Measurements from ENCODE around the gene RARB.

The RARB gene

GRCh38 chr3:25575001-25575400 lies 146.9 kb downstream of the RARB start:
- no peak overlapping the region for H3K27ac ChIP-seq (ENCODE audit: low read depth, low read length, poor library complexity, severe bottlenecking)
- H3K36me3 ChIP-seq (ENCODE audit: insufficient read depth, low read length) = no peaks in the 10 kb centered on the region
- H3K4me1 ChIP-seq (ENCODE audit: insufficient read depth, low read length, severe bottlenecking) = no peaks in the 10 kb centered on the region
- H3K9me2 ChIP-seq (ENCODE audit: low read depth, low read length) = no peaks in the 10 kb centered on the region
- H3K4me3 ChIP-seq (ENCODE audit: low read depth, low read length, poor library complexity, severe bottlenecking) = no peak overlapping the region
- H3K79me2 ChIP-seq (ENCODE audit: insufficient read depth, low read length) = no peaks in the 10 kb centered on the region
- H3K27me3 ChIP-seq (ENCODE audit: insufficient read depth, low read length) = no peaks in the 10 kb centered on the region
- H3K4me2 ChIP-seq (ENCODE audit: low read length) = no peak overlapping the region
- no peak overlapping the region for H3K9ac ChIP-seq (ENCODE audit: low read length)
- no peak for TF ChIP-seq EZH2 (IDR thresholded peaks at IDR 0.05; ENCODE audit: borderline replicate concordance, low read length)
- TF ChIP-seq, protein P1, sequence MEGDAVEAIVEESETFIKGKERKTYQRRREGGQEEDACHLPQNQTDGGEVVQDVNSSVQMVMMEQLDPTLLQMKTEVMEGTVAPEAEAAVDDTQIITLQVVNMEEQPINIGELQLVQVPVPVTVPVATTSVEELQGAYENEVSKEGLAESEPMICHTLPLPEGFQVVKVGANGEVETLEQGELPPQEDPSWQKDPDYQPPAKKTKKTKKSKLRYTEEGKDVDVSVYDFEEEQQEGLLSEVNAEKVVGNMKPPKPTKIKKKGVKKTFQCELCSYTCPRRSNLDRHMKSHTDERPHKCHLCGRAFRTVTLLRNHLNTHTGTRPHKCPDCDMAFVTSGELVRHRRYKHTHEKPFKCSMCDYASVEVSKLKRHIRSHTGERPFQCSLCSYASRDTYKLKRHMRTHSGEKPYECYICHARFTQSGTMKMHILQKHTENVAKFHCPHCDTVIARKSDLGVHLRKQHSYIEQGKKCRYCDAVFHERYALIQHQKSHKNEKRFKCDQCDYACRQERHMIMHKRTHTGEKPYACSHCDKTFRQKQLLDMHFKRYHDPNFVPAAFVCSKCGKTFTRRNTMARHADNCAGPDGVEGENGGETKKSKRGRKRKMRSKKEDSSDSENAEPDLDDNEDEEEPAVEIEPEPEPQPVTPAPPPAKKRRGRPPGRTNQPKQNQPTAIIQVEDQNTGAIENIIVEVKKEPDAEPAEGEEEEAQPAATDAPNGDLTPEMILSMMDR (IDR thresholded peaks at IDR 0.05; ENCODE audit: low read length) = no peak
- no peaks in the 10 kb centered on the region for H3K9me3 ChIP-seq (ENCODE audit: low read length)
- no peaks in the 10 kb centered on the region for H3F3A ChIP-seq (ENCODE audit: insufficient read depth, low read length)
- H4K20me1 ChIP-seq (ENCODE audit: insufficient read depth, low read length) = no peaks in the 10 kb centered on the region
- no peak overlapping the region for H2AFZ ChIP-seq (ENCODE audit: low read length)

GRCh38 chr3:25576146-25576545 lies 148.1 kb downstream of the RARB start:
- H3K9me3 ChIP-seq (ENCODE audit: low read length) = no peaks in the 10 kb centered on the region
- H4K20me1 ChIP-seq (ENCODE audit: insufficient read depth, low read length) = no peaks in the 10 kb centered on the region
- no peak overlapping the region for H3K4me2 ChIP-seq (ENCODE audit: low read length)
- TF ChIP-seq EZH2 (IDR thresholded peaks at IDR 0.05; ENCODE audit: borderline replicate concordance, low read length) = no peak
- TF ChIP-seq, protein P1 (IDR thresholded peaks at IDR 0.05; ENCODE audit: low read length) = no peak
- no peaks in the 10 kb centered on the region for H3F3A ChIP-seq (ENCODE audit: insufficient read depth, low read length)
- no peak overlapping the region for H3K27ac ChIP-seq (ENCODE audit: low read depth, low read length, poor library complexity, severe bottlenecking)
- no peaks in the 10 kb centered on the region for H3K9me2 ChIP-seq (ENCODE audit: low read depth, low read length)
- H3K36me3 ChIP-seq (ENCODE audit: insufficient read depth, low read length) = no peaks in the 10 kb centered on the region
- no peak overlapping the region for H2AFZ ChIP-seq (ENCODE audit: low read length)
- H3K4me1 ChIP-seq (ENCODE audit: insufficient read depth, low read length, severe bottlenecking) = no peaks in the 10 kb centered on the region
- no peaks in the 10 kb centered on the region for H3K27me3 ChIP-seq (ENCODE audit: insufficient read depth, low read length)
- no peaks in the 10 kb centered on the region for H3K79me2 ChIP-seq (ENCODE audit: insufficient read depth, low read length)
- no peak overlapping the region for H3K4me3 ChIP-seq (ENCODE audit: low read depth, low read length, poor library complexity, severe bottlenecking)
- no peak overlapping the region for H3K9ac ChIP-seq (ENCODE audit: low read length)

DNA sequence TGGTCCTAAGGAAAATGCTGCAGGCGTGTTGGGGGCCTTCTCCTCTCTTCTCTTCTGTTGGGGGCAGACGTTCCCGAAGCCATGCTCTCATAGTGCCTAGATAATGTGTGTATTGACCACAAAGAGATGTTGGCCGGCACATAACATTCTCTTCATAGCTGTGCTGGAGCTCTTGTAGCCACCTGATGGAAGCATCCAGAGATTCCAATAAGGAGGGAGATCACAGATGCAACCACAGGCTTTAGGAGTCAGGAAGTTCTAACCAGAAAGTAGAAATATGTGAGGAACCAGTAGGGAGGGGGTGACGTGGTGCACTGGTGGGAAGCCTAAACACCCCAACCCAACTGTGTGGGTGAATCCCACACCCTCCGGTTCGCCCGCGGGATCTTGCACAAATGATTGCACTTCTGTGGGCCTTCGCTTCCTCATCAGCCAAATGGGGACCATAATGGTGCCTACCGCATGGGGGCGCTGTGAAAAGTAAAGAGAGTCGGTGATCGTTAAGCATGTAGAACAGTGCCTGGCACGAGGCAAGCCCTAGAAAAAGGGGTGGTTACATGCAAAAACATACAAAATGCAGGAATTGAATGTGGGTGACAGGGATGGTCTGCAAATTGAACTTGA lies 148.9 kb downstream of the RARB start:
- Histone ChIP-seq H3K9me2 (ENCODE audit: low read depth, low read length) (no peaks in the 10 kb centered on the region), H3K4me3 (ENCODE audit: low read depth, low read length, poor library complexity, severe bottlenecking) (no peak overlapping the region), H3K27ac (ENCODE audit: low read depth, low read length, poor library complexity, severe bottlenecking) (no peak overlapping the region), H3F3A (ENCODE audit: insufficient read depth, low read length) (no peaks in the 10 kb centered on the region), H2AFZ (ENCODE audit: low read length) (no peak overlapping the region), H4K20me1 (ENCODE audit: insufficient read depth, low read length) (no peaks in the 10 kb centered on the region), H3K79me2 (ENCODE audit: insufficient read depth, low read length) (no peaks in the 10 kb centered on the region), H3K9me3 (ENCODE audit: low read length) (no peaks in the 10 kb centered on the region), H3K4me2 (ENCODE audit: low read length) (no peak overlapping the region), H3K9ac (ENCODE audit: low read length) (no peak overlapping the region), H3K27me3 (ENCODE audit: insufficient read depth, low read length) (no peaks in the 10 kb centered on the region), H3K36me3 (ENCODE audit: insufficient read depth, low read length) (no peaks in the 10 kb centered on the region), H3K4me1 (ENCODE audit: insufficient read depth, low read length, severe bottlenecking) (no peaks in the 10 kb centered on the region)
- TF ChIP-seq, protein P1 (IDR thresholded peaks at IDR 0.05; ENCODE audit: low read length) = peak; percentile 10; the same call in 1 of the 2 replicates
- TF ChIP-seq EZH2 (IDR thresholded peaks at IDR 0.05; ENCODE audit: borderline replicate concordance, low read length) = no peak
